ENCODE data around the gene C9orf78.

C9orf78 gene

GRCh38 chr9:129835128-129835859 lies at the start of gene C9orf78, which contains the start of gene USP20:
Gene C9orf78, minus strand, starts transcription at chr9:129835275. Its CDS starts 54 bp downstream, at chr9:129835221.
Gene USP20, plus strand, starts transcription at chr9:129835458. Its CDS starts 17,098 bp downstream, at chr9:129852556.
- in situ Hi-C loops (cut with MboI; ENCODE audit: low pct_unique_long_range_greater_than_20kb, low sequenced_read_pairs): no loop called here

GRCh38 chr9:129884220-129885017 lies 49.3 kb upstream of the C9orf78 start:
- peak; percentile 97 for DNase-seq
- in situ Hi-C loops (cut with MboI; ENCODE audit: low pct_unique_long_range_greater_than_20kb, low sequenced_read_pairs): no loop called here

More at GRCh38 chr9:129835128-129835859, at the start of gene C9orf78, which contains the start of gene USP20:
- DNase-seq: peak; percentile 93

GRCh38 chr9:129881547-129882324 lies 46.7 kb upstream of the C9orf78 start:
- no peak for DNase-seq
- in situ Hi-C loops (cut with MboI; ENCODE audit: low pct_unique_long_range_greater_than_20kb, low sequenced_read_pairs): no loop called here

- in situ Hi-C loops (cut with MboI; ENCODE audit: low pct_unique_long_range_greater_than_20kb, low sequenced_read_pairs): no loop called here
- no peak for DNase-seq
Measured at GRCh38 chr9:129880654-129881546, 45.8 kb upstream of the C9orf78 start.

- DNase-seq: no peak
- in situ Hi-C loops (cut with MboI; ENCODE audit: low pct_unique_long_range_greater_than_20kb, low sequenced_read_pairs): no loop called here
Measured at GRCh38 chr9:129879991-129880653, 45.0 kb upstream of the C9orf78 start.

GRCh38 chr9:129879103-129879699 lies 44.1 kb upstream of the C9orf78 start:
- in situ Hi-C loops (cut with MboI; ENCODE audit: low pct_unique_long_range_greater_than_20kb, low sequenced_read_pairs): no loop called here

GRCh38 chr9:129878291-129878690 lies 43.2 kb upstream of the C9orf78 start:
- no peak for DNase-seq
- in situ Hi-C loops (cut with MboI; ENCODE audit: low pct_unique_long_range_greater_than_20kb, low sequenced_read_pairs): no loop called here

More at GRCh38 chr9:129879103-129879699, 44.1 kb upstream of the C9orf78 start:
- DNase-seq: peak; percentile 65

- in situ Hi-C loops (cut with MboI; ENCODE audit: low pct_unique_long_range_greater_than_20kb, low sequenced_read_pairs): no loop called here
- no peak for DNase-seq
Measured at GRCh38 chr9:129876815-129877214, 41.7 kb upstream of the C9orf78 start.

GRCh38 chr9:129875687-129876395 lies 40.8 kb upstream of the C9orf78 start:
- DNase-seq: no peak
- in situ Hi-C loops (cut with MboI; ENCODE audit: low pct_unique_long_range_greater_than_20kb, low sequenced_read_pairs): no loop called here

- DNase-seq: no peak
- in situ Hi-C loops (cut with MboI; ENCODE audit: low pct_unique_long_range_greater_than_20kb, low sequenced_read_pairs): no loop called here
Measured at GRCh38 chr9:129875181-129875611, 40.1 kb upstream of the C9orf78 start.

- in situ Hi-C loops (cut with MboI; ENCODE audit: low pct_unique_long_range_greater_than_20kb, low sequenced_read_pairs): no loop called here
- DNase-seq: no peak
Measured at GRCh38 chr9:129874261-129875101, 39.4 kb upstream of the C9orf78 start.

GRCh38 chr9:129873563-129874190 lies 38.6 kb upstream of the C9orf78 start:
- no peak for DNase-seq
- in situ Hi-C loops (cut with MboI; ENCODE audit: low pct_unique_long_range_greater_than_20kb, low sequenced_read_pairs): no loop called here

GRCh38 chr9:129871046-129871445 lies 36.0 kb upstream of the C9orf78 start:
- no peak for DNase-seq
- in situ Hi-C loops (cut with MboI; ENCODE audit: low pct_unique_long_range_greater_than_20kb, low sequenced_read_pairs): no loop called here

- no peak for DNase-seq
- in situ Hi-C loops (cut with MboI; ENCODE audit: low pct_unique_long_range_greater_than_20kb, low sequenced_read_pairs): no loop called here
Measured at GRCh38 chr9:129869585-129870501, 34.8 kb upstream of the C9orf78 start.
